GM06990 (cell line): Measurements from ENCODE around the gene BCL6B.

ENCODE experiments used
- DNase-seq: peaks from one replicate; pipeline ENCODE4 v3.0.0-alpha.2; 2011; ENCODE audit not compliant: insufficient read length; ENCODE audit errors: extremely low read depth
- H3K27me3 ChIP-seq: replicated peaks from 2 replicates; pipeline ENCODE4 v1.6.0; 2011; ENCODE audit warnings: low read length; ENCODE audit not compliant: control insufficient read depth, insufficient read depth
- H3K36me3 ChIP-seq: 2 replicates; pipeline ENCODE4 v1.5.1; 2011; ENCODE audit warnings: low read length; ENCODE audit not compliant: control insufficient read depth, insufficient read depth
- H3K4me3 ChIP-seq: replicated peaks from 2 replicates; pipeline ENCODE4 v1.5.1; 2011; ENCODE audit warnings: low read depth, mild to moderate bottlenecking, control low read depth, low read length
- CTCF ChIP-seq: IDR thresholded peaks from 2 replicates; pipeline ENCODE4 v1.5.1; 2011; ENCODE audit warnings: low read length, control low read depth, mild to moderate bottlenecking, inconsistent platforms; ENCODE audit not compliant: insufficient read depth, poor library complexity, severe bottlenecking

The BCL6B gene

GRCh38 chr17:7056386-7056785 lies 33.5 kb downstream of the BCL6B start:
- no peak for DNase-seq
- no peak for TF ChIP-seq CTCF
- Histone ChIP-seq H3K4me3 (no peak overlapping the region), H3K27me3 (no peaks in the 10 kb centered on the region; the same call in 1 of the 2 replicates), H3K36me3 (no peaks in the 10 kb centered on the region)

GRCh38 chr17:7058831-7059447 lies 36.1 kb downstream of the BCL6B start:
- DNase-seq, result no peak
- H3K36me3 ChIP-seq, result no peaks in the 10 kb centered on the region
- H3K4me3 ChIP-seq, result no peak overlapping the region
- H3K27me3 ChIP-seq, result no peaks in the 10 kb centered on the region; the same call in 1 of the 2 replicates
- no peak for TF ChIP-seq CTCF

- Histone ChIP-seq H3K4me3 (no peak overlapping the region), H3K27me3 (no peaks in the 10 kb centered on the region; the same call in 1 of the 2 replicates)
- TF ChIP-seq CTCF, result no peak
These were observed 37.5 kb downstream of the BCL6B start for GRCh38 chr17:7060165-7060891.

GRCh38 chr17:7063518-7064094 lies 40.8 kb downstream of the BCL6B start:
- H3K27me3 ChIP-seq, result no peaks in the 10 kb centered on the region; the same call in 1 of the 2 replicates
- TF ChIP-seq CTCF, result no peak
- DNase-seq, result no peak

More at GRCh38 chr17:7060165-7060891, 37.5 kb downstream of the BCL6B start:
- DNase-seq, result no peak
- H3K36me3 ChIP-seq, result no peaks in the 10 kb centered on the region

GRCh38 chr17:7064261-7064660 lies 41.4 kb downstream of the BCL6B start:
- no peak for DNase-seq
- H3K4me3 ChIP-seq, result no peak overlapping the region
- no peaks in the 10 kb centered on the region for H3K36me3 ChIP-seq
- TF ChIP-seq CTCF, result no peak
- H3K27me3 ChIP-seq, result no peaks in the 10 kb centered on the region

More at GRCh38 chr17:7063518-7064094, 40.8 kb downstream of the BCL6B start:
- H3K4me3 ChIP-seq, result no peak overlapping the region
- no peaks in the 10 kb centered on the region for H3K36me3 ChIP-seq
